Bronchial epithelial cell (primary cell): ENCODE data around the gene DGKG. TPM values are rescaled to one million over a fixed set of nuclear protein-coding genes. Genes with fewer than 3 reads are reported as not detected.
A peak's percentile ranks its signal among the peaks of the same experiment; 100 is the strongest.

Experiments used
- DNase-seq: peaks from one replicate; pipeline ENCODE4 v3.0.0-alpha.2; 2010; ENCODE audit warnings: low read depth
- FAIRE-seq: peaks from 2 replicates; lab custom pipeline; 2011; peaks lifted over from hg19 to GRCh38; lab: Jason Lieb, UNC
- H3K27me3 ChIP-seq: 2 replicates; pipeline ENCODE4 v1.5.1; 2011; ENCODE audit warnings: low read length; ENCODE audit not compliant: control insufficient read depth, insufficient read depth
- H3K36me3 ChIP-seq: 2 replicates; pipeline ENCODE4 v1.5.1; 2011; ENCODE audit warnings: low read length; ENCODE audit not compliant: control insufficient read depth, insufficient read depth
- H3K4me3 ChIP-seq: 2 replicates; pipeline ENCODE4 v1.5.1; 2011; ENCODE audit warnings: mild to moderate bottlenecking, low read depth, low read length, control low read depth
- total RNA-seq: library from RNA; depleted of rRNA; stranded (reverse); fragments of >200 nt; gene quantifications from 2 replicates; pipeline ENCODE4 v1.2.1, GENCODE V29; 2014
- TF ChIP-seq, protein P1 (sequence below): IDR thresholded peaks from 2 replicates; pipeline ENCODE4 v1.5.1; 2011; ENCODE audit warnings: mild to moderate bottlenecking, moderate library complexity, low read length, control low read depth, inconsistent platforms; ENCODE audit not compliant: insufficient read depth, severe bottlenecking

DGKG gene
- total RNA-seq, 1 donor from 2014 or later = not detected

DNA sequence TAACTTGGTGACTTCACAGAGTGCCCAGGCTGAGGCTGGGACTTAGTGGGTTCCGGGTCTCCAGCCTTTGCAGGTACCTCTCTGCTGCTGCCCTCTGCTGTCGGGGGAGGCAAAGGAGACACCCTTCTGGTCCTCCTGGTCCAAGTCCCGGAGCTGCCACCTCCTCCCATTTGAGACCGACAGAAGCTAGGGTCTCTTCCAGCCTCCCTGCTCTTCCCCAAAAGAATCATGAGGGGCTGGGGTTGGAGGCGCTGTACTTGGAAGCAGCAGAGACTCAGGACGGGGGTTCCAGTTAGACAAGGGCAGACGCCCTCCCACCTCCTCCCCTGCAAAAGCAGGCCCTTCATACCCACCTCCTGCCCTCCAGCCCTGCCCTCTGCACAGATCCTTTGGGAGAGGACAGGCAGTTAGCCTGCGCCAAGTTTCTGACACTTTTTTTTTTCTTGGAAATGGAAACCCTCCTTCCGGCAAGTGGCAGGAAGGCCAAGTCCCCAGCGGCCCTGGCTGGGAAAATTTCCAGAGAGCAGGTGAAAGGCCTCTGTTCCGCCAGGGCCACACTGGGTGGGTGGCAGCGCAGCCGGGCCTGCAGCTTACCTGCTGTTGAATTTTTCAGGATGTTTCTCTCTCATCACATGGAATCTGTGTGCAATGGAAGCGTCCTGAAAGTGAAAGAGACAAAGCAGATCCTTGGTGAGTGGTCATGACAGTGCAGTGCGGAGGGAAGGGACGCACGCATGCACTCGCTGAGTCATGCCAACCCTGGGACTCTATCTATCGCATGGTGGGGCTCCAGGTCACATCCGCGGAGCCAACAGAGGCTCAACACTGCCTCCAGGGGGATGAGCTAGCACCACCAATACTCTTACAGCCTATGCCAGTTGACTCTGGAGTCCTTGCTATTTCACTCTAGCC, 119.9 kb downstream of the DGKG start:
- Histone ChIP-seq H3K27me3 (no peaks in the 10 kb centered on the region), H3K36me3 (no peaks in the 10 kb centered on the region), H3K4me3 (no peak overlapping the region)
- DNase-seq (peak; percentile 63), FAIRE-seq (no peak)
- TF ChIP-seq, protein P1, sequence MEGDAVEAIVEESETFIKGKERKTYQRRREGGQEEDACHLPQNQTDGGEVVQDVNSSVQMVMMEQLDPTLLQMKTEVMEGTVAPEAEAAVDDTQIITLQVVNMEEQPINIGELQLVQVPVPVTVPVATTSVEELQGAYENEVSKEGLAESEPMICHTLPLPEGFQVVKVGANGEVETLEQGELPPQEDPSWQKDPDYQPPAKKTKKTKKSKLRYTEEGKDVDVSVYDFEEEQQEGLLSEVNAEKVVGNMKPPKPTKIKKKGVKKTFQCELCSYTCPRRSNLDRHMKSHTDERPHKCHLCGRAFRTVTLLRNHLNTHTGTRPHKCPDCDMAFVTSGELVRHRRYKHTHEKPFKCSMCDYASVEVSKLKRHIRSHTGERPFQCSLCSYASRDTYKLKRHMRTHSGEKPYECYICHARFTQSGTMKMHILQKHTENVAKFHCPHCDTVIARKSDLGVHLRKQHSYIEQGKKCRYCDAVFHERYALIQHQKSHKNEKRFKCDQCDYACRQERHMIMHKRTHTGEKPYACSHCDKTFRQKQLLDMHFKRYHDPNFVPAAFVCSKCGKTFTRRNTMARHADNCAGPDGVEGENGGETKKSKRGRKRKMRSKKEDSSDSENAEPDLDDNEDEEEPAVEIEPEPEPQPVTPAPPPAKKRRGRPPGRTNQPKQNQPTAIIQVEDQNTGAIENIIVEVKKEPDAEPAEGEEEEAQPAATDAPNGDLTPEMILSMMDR = peak; percentile 68

DNA sequence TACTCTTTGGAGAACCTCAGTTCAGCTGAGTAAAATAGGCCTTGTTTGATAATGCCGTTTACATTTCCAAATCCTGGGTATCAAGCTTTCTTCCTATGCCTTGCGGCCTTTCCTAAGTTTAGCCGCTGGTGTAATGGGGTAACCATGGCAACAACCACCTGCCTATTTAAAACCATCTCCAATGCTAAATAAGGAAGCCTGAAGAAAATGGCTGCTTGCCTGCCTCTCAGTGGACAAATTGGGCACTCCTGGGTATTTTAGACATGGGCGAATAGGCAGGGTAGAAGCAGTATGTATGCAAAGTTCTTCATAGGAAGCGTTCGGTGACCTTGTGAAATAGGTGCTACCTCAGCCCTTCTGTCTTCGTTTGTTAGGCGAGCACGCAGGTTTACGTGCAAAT, 122.7 kb downstream of the DGKG start:
- no peak for FAIRE-seq
- Histone ChIP-seq H3K27me3 (peaks cover 2% of the 10 kb centered on the region), H3K36me3 (no peaks in the 10 kb centered on the region), H3K4me3 (no peak overlapping the region)
- DNase-seq = peak; percentile 29
- TF ChIP-seq, protein P1 = no peak

DNA sequence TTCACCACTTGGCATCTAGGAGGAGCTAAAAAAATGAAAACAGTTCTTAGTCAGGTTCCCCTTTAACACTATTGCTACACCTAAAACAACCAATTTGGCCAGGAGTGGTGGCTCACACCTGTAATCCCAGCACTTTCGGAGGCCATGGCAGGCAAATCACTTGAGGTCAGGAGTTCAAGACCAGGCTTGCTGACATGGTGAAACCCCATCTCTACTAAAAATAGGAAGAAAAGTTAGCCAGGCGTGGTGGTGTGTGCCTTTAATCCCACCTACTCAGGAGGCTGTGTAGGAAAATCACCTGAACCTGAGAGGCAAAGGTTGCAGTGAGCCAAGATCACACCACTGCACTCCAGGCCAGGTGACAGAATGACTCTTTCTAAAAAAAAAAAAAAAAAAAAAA, 124.1 kb downstream of the DGKG start:
- H3K27me3 ChIP-seq = peaks cover 2% of the 10 kb centered on the region
- TF ChIP-seq, protein P1 = no peak
- no peak overlapping the region for H3K4me3 ChIP-seq
- no peak for DNase-seq
- no peak for FAIRE-seq
- H3K36me3 ChIP-seq = no peaks in the 10 kb centered on the region

DNA sequence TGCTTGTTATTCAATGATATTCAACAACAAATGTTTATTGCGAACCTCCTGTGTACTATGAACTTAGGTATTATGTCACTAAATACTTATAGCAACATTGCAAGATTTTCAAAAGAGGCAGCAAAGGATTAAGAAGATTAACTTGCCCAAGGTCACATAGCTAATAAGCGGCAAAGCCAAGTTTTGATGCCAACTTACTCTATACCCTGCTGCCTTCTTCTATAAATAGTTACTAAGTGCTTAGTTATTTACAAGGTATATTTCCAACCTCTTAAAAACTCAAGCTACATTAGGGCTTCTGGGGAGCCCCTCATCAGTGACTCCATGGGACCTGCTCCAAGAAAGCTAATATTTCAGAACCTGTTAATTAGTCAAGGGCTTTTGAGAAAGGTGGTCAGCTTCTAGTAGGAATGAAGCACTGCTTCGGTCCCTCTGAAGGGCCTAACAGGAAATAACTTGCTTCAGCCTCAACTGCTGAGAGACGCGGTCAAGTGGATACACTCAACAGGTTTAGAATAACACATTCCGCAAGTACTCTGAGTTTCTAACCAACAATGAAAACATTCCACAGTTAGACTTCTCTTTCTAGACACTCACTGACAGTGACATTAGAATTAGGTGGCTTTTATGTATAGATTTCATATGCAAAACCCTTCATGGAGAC, 125.5 kb downstream of the DGKG start:
- DNase-seq = no peak
- peaks cover 2% of the 10 kb centered on the region for H3K27me3 ChIP-seq
- no peaks in the 10 kb centered on the region for H3K36me3 ChIP-seq
- no peak for FAIRE-seq
- TF ChIP-seq, protein P1 = no peak
- no peak overlapping the region for H3K4me3 ChIP-seq

DNA sequence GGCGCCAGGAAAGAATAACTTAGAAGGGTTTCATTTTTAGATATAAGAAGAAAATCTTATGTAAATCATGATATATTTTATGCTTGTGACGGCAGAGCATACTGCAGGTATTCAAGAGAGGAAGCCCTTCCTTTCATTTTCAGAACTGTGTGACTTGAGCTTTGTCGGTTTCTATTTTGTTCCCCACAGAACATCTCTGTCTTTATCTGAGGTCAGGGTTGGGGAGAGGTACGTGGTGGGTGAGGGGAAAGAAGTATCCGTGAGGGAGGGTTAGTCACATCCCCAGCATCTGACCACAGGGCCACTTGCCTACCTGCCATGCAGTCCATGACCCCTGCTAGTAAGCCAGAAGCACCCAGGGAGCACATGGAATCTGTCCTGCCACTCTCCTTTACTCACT, 126.5 kb downstream of the DGKG start:
- TF ChIP-seq, protein P1 = no peak
- Histone ChIP-seq H3K36me3 (no peaks in the 10 kb centered on the region), H3K4me3 (no peak overlapping the region), H3K27me3 (peaks cover 2% of the 10 kb centered on the region)
- FAIRE-seq (no peak), DNase-seq (no peak)
